ENCODE data around the gene CDK15.
"Not testable (repeated sequence)": the region's sequence is repeated elsewhere in the genome, so short reads cannot be mapped to it uniquely, and the experiment has no call there.

DNA sequence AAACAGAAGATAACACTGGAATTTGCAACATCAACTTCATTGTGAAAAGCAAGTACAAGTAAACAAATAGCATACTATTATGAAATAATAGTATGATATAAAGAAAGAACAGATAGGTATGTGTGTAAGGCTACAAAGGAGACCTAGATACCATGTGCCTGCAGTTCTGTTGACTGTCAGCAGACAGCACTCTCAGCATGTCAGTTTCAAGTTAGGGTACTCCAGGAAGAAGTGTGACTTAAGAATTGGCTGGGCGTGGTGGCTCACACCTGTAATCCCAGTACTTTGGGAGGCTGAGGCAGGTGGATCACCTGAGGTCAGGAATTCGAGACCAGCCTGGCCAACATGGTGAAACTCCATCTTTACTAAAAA is 7.4 kb upstream of the CDK15 start:
- TF ChIP-seq, protein P1, sequence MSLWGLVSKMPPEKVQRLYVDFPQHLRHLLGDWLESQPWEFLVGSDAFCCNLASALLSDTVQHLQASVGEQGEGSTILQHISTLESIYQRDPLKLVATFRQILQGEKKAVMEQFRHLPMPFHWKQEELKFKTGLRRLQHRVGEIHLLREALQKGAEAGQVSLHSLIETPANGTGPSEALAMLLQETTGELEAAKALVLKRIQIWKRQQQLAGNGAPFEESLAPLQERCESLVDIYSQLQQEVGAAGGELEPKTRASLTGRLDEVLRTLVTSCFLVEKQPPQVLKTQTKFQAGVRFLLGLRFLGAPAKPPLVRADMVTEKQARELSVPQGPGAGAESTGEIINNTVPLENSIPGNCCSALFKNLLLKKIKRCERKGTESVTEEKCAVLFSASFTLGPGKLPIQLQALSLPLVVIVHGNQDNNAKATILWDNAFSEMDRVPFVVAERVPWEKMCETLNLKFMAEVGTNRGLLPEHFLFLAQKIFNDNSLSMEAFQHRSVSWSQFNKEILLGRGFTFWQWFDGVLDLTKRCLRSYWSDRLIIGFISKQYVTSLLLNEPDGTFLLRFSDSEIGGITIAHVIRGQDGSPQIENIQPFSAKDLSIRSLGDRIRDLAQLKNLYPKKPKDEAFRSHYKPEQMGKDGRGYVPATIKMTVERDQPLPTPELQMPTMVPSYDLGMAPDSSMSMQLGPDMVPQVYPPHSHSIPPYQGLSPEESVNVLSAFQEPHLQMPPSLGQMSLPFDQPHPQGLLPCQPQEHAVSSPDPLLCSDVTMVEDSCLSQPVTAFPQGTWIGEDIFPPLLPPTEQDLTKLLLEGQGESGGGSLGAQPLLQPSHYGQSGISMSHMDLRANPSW (CRISPR knock-in tag; IDR thresholded peaks at IDR 0.05) = not testable (repeated sequence)
- TF ChIP-seq EP300 (IDR thresholded peaks at IDR 0.05; ENCODE audit: low read length); NUFIP1 (IDR thresholded peaks at IDR 0.05; ENCODE audit: partially characterized antibody); XRCC4 (IDR thresholded peaks at IDR 0.05; ENCODE audit: extremely low read depth, insufficient read depth, insufficient read length); EZH2 (IDR thresholded peaks at IDR 0.05; ENCODE audit: borderline replicate concordance, low read depth, low read length); RBBP5 (IDR thresholded peaks at IDR 0.05; ENCODE audit: borderline replicate concordance, insufficient read depth, low read length, poor library complexity, severe bottlenecking); CHD4 (IDR thresholded peaks at IDR 0.05; ENCODE audit: insufficient read depth, insufficient replicate concordance, low read depth, low read length, poor library complexity, severe bottlenecking); SIN3A (IDR thresholded peaks at IDR 0.05; ENCODE audit: borderline replicate concordance in 2 of 2, control insufficient read depth in 1 of 2, low read depth in 2 of 2, low read length in 2 of 2); POLR2A (conservative IDR thresholded peaks at IDR 0.05); ESRRA (IDR thresholded peaks at IDR 0.05; ENCODE audit: borderline replicate concordance, low read depth); HNRNPK (IDR thresholded peaks at IDR 0.05; ENCODE audit: low read depth, low read length, poor library complexity, severe bottlenecking); PHB (CRISPR knock-in tag; IDR thresholded peaks at IDR 0.05): not testable (repeated sequence)
- TF ChIP-seq, protein P2, sequence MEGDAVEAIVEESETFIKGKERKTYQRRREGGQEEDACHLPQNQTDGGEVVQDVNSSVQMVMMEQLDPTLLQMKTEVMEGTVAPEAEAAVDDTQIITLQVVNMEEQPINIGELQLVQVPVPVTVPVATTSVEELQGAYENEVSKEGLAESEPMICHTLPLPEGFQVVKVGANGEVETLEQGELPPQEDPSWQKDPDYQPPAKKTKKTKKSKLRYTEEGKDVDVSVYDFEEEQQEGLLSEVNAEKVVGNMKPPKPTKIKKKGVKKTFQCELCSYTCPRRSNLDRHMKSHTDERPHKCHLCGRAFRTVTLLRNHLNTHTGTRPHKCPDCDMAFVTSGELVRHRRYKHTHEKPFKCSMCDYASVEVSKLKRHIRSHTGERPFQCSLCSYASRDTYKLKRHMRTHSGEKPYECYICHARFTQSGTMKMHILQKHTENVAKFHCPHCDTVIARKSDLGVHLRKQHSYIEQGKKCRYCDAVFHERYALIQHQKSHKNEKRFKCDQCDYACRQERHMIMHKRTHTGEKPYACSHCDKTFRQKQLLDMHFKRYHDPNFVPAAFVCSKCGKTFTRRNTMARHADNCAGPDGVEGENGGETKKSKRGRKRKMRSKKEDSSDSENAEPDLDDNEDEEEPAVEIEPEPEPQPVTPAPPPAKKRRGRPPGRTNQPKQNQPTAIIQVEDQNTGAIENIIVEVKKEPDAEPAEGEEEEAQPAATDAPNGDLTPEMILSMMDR (IDR thresholded peaks at IDR 0.05 in 2 of 3, conservative IDR thresholded peaks at IDR 0.05 in 1 of 3; ENCODE audit: insufficient read depth in 2 of 3, low read depth in 1 of 3, low read length in 3 of 3) = peak; percentile 8 to 42 (median 24); a peak in 2 of 6 replicates
- TF ChIP-seq, protein P3, sequence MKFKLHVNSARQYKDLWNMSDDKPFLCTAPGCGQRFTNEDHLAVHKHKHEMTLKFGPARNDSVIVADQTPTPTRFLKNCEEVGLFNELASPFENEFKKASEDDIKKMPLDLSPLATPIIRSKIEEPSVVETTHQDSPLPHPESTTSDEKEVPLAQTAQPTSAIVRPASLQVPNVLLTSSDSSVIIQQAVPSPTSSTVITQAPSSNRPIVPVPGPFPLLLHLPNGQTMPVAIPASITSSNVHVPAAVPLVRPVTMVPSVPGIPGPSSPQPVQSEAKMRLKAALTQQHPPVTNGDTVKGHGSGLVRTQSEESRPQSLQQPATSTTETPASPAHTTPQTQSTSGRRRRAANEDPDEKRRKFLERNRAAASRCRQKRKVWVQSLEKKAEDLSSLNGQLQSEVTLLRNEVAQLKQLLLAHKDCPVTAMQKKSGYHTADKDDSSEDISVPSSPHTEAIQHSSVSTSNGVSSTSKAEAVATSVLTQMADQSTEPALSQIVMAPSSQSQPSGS (CRISPR knock-in tag; IDR thresholded peaks at IDR 0.05) = not testable (repeated sequence)

Data from K562 (cell line).